SK-N-MC (cell line): ENCODE results near the gene E2F3.

Experiments
- EZH2 ChIP-seq: fragments of 200-600 bp; sonication (generic); IDR thresholded peaks from one replicate; pipeline ENCODE4 v1.6.1; 2017; ENCODE audit warnings: antibody characterized with exemption
- FOXP2 ChIP-seq: optimal IDR thresholded peaks from 2 replicates; pipeline ENCODE3; 2011; ENCODE audit warnings: mild to moderate bottlenecking, moderate library complexity; ENCODE audit not compliant: insufficient read depth; ENCODE audit errors: extremely low read length, control extremely low read depth
- POLR2AphosphoS5 ChIP-seq: IDR thresholded peaks from 2 replicates; pipeline ENCODE4 v1.6.1; 2012; ENCODE audit warnings: mild to moderate bottlenecking, low read depth, low read length, borderline replicate concordance

GRCh38 chr6:20477485-20477884 is 75.8 kb downstream of the E2F3 start:
- TF ChIP-seq POLR2AphosphoS5 (no peak), FOXP2 (no peak), EZH2 (no peak)
